IMR-90 (cell line): ENCODE results near the gene DOC2B. TPM values are rescaled to one million over a fixed set of nuclear protein-coding genes. Genes with fewer than 3 reads are reported as not detected.

Experiments
- ATAC-seq: fragments of 200-7000 bp; cut with Tn5 transposase; 2 replicates; pipeline ENCODE4 v1.9.1; 2020; ENCODE audit warnings: low read depth, mild to moderate bottlenecking, moderate library complexity
- BruUV-seq: library from RNA; stranded (reverse); fragments of 400-500 nt; replicated peaks from 2 replicates; lab custom pipeline; 2021; lab: Mats Ljungman, UMichigan
- CTCF ChIA-PET: fragments of 300-600 bp; formaldehyde crosslinking; extraction: SDS; loops from one replicate; lab custom pipeline; 2021; ENCODE audit warnings: antibody characterized with exemption; lab: Yijun Ruan, JAX
- POLR2A ChIA-PET: fragments of 300-600 bp; sonication (Branson Sonifier 250); formaldehyde crosslinking; loops from one replicate; lab custom pipeline; 2022; ENCODE audit warnings: antibody characterized with exemption; ENCODE audit not compliant: unreplicated experiment; lab: Charles Lee
- DNase-seq: peaks from one replicate; pipeline ENCODE4 v3.0.0; 2013
- H2AFZ ChIP-seq: replicated peaks from 2 replicates; pipeline ENCODE3; 2013; ENCODE audit warnings: low read length, mild to moderate bottlenecking; ENCODE audit not compliant: poor library complexity
- H2AK5ac ChIP-seq: 2 replicates; pipeline ENCODE4 v1.6.1; 2013; ENCODE audit warnings: low read depth, low read length, inconsistent platforms
- H2AK9ac ChIP-seq: replicated peaks from 2 replicates; pipeline ENCODE3; 2013; ENCODE audit warnings: mild to moderate bottlenecking, low read depth, low read length, moderate library complexity; ENCODE audit not compliant: poor library complexity
- H2BK120ac ChIP-seq: 2 replicates; pipeline ENCODE4 v1.6.1; 2013; ENCODE audit warnings: low read depth, low read length, inconsistent platforms
- H2BK15ac ChIP-seq: 3 replicates; pipeline ENCODE4 v1.6.1; 2013; ENCODE audit warnings: low read depth, low read length, inconsistent platforms
- H2BK20ac ChIP-seq: 2 replicates; pipeline ENCODE4 v1.6.1; 2013; ENCODE audit warnings: low read depth, mild to moderate bottlenecking, inconsistent platforms, low read length, moderate library complexity
- H2BK5ac ChIP-seq: 2 replicates; pipeline ENCODE4 v1.6.1; 2013; ENCODE audit warnings: mild to moderate bottlenecking, low read depth, low read length, inconsistent platforms; ENCODE audit not compliant: poor library complexity, severe bottlenecking
- H3K14ac ChIP-seq: replicated peaks from 2 replicates; pipeline ENCODE4 v1.6.1; 2013; ENCODE audit warnings: low read depth, low read length, inconsistent platforms
- H3K18ac ChIP-seq: 2 replicates; pipeline ENCODE4 v1.6.1; 2013; ENCODE audit warnings: low read depth, low read length, control low read depth
- H3K23ac ChIP-seq: 2 replicates; pipeline ENCODE4 v1.6.1; 2013; ENCODE audit warnings: low read depth, low read length, inconsistent platforms
- H3K27ac ChIP-seq: 2 replicates; pipeline ENCODE4 v1.5.1; 2013; ENCODE audit warnings: mild to moderate bottlenecking, control low read depth, low read length; ENCODE audit not compliant: insufficient read depth
- H3K27me3 ChIP-seq: 2 replicates; pipeline ENCODE4 v1.6.1; 2013; ENCODE audit warnings: low read length; ENCODE audit not compliant: control insufficient read depth, insufficient read depth
- H3K36me3 ChIP-seq: 2 replicates; pipeline ENCODE4 v1.6.1; 2013; ENCODE audit warnings: low read length, mixed read lengths; ENCODE audit not compliant: control insufficient read depth, insufficient read depth
- H3K4ac ChIP-seq: 2 replicates; pipeline ENCODE4 v1.6.1; 2013; ENCODE audit warnings: low read depth, low read length, inconsistent platforms
- H3K4me1 ChIP-seq: 2 replicates; pipeline ENCODE4 v1.6.1; 2013; ENCODE audit warnings: low read length, mixed read lengths; ENCODE audit not compliant: control insufficient read depth, insufficient read depth
- H3K4me2 ChIP-seq: 2 replicates; pipeline ENCODE4 v1.6.1; 2013; ENCODE audit warnings: low read depth, mild to moderate bottlenecking, control low read depth, low read length, moderate library complexity
- H3K4me3 ChIP-seq: 2 replicates; pipeline ENCODE4 v1.5.1; 2013; ENCODE audit warnings: low read depth, mild to moderate bottlenecking, control low read depth, low read length, moderate library complexity; ENCODE audit not compliant: insufficient read depth
- H3K56ac ChIP-seq: 2 replicates; pipeline ENCODE4 v1.6.1; 2013; ENCODE audit warnings: low read length, inconsistent platforms; ENCODE audit not compliant: insufficient read depth; ENCODE audit errors: extremely low read depth
- H3K79me1 ChIP-seq, 2 experiments: 2 replicates each; pipeline ENCODE4 v1.6.1; 2013; ENCODE audit warnings: low read length in 2 of 2, inconsistent platforms in 1 of 2, low read depth in 1 of 2
- H3K9ac ChIP-seq: 2 replicates; pipeline ENCODE4 v1.6.1; 2013; ENCODE audit warnings: low read depth, low read length, control low read depth
- H3K9me1 ChIP-seq: 2 replicates; pipeline ENCODE4 v1.6.1; 2013; ENCODE audit warnings: low read length, inconsistent platforms; ENCODE audit not compliant: insufficient read depth
- H3K9me3 ChIP-seq: 2 replicates; pipeline ENCODE4 v1.6.1; 2013; ENCODE audit warnings: low read length; ENCODE audit not compliant: control insufficient read depth, insufficient read depth
- H4K20me1 ChIP-seq: 2 replicates; pipeline ENCODE4 v1.6.1; 2013; ENCODE audit warnings: low read length, inconsistent platforms; ENCODE audit not compliant: insufficient read depth
- H4K5ac ChIP-seq: 2 replicates; pipeline ENCODE4 v1.6.1; 2013; ENCODE audit warnings: mild to moderate bottlenecking, low read depth, low read length, control low read depth
- H4K8ac ChIP-seq, 2 experiments: 2 replicates each; pipeline ENCODE4 v1.6.1; 2013; ENCODE audit warnings: low read depth in 2 of 2, low read length in 2 of 2, control low read depth in 1 of 2, inconsistent platforms in 1 of 2
- H4K91ac ChIP-seq: 2 replicates; pipeline ENCODE4 v1.6.1; 2013; ENCODE audit warnings: low read depth, low read length, inconsistent platforms; ENCODE audit not compliant: insufficient read depth
- CHD1 ChIP-seq: IDR thresholded peaks from 2 replicates; pipeline ENCODE4 v1.6.1; 2012; ENCODE audit warnings: low read depth, low read length, improper control_type of control experiment
- CTCF ChIP-seq: conservative IDR thresholded peaks from 2 replicates; pipeline ENCODE4 v1.5.1; 2012; ENCODE audit warnings: mild to moderate bottlenecking, low read depth, low read length, improper control_type of control experiment
- MAFK ChIP-seq: IDR thresholded peaks from 2 replicates; pipeline ENCODE4 v1.6.1; 2012; ENCODE audit warnings: low read depth, low read length, improper control_type of control experiment
- RAD21 ChIP-seq: IDR thresholded peaks from 2 replicates; pipeline ENCODE4 v1.6.1; 2012; ENCODE audit warnings: low read length, improper control_type of control experiment
- RCOR1 ChIP-seq: IDR thresholded peaks from 2 replicates; pipeline ENCODE4 v1.6.1; 2012; ENCODE audit warnings: mild to moderate bottlenecking, low read length, improper control_type of control experiment; ENCODE audit not compliant: insufficient replicate concordance
- SMC3 ChIP-seq: fragments of 150-350 bp; IDR thresholded peaks from 2 replicates; pipeline ENCODE4 v1.6.1; 2016; ENCODE audit warnings: low read depth, mild to moderate bottlenecking, antibody characterized with exemption, low read length, moderate library complexity
- WGBS, 2 experiments: methylation state at CpG; one replicate each; pipeline versions ENCODE4 v1.1.5 to v1.1.7; 2013; ENCODE audit warnings: missing lambda C conversion rate in 2 of 2; ENCODE audit not compliant: insufficient read length in 1 of 2; ENCODE audit errors: extremely low coverage in 2 of 2; 5-methylcytosine and 5-hydroxymethylcytosine counted together
- dilution Hi-C: fragments of 300-500 bp; cut with HindIII; formaldehyde crosslinking; loops from one replicate; pipeline ENCODE4 v1.14.3; 2018; ENCODE audit warnings: low sequenced_read_pairs; ENCODE audit not compliant: unreplicated experiment
- in situ Hi-C: fragments of 300-500 bp; cut with MboI; formaldehyde crosslinking; loops from 3 replicates; pipeline ENCODE4 v1.14.3; 2019; ENCODE audit warnings: low sequenced_read_pairs, inconsistent platforms, mixed read lengths
- intact Hi-C: fragments of 100-400 bp; cut with micrococcal nuclease; formaldehyde crosslinking; loops from 2 replicates; pipeline ENCODE4 v1.10.0; 2022
- polyA plus RNA-seq, 3 experiments: library from polyadenylated mRNA; depleted of rRNA; stranded (reverse); fragments of >200 nt; gene quantifications; 2 replicates each; pipeline ENCODE4 v1.2.3, GENCODE V29; 2012; ENCODE audit warnings: low replicate concordance in 1 of 3
- total RNA-seq: library from RNA; depleted of rRNA; stranded (reverse); fragments of >200 nt; gene quantifications from 2 replicates; pipeline ENCODE4 v1.2.3, GENCODE V29; 2012

The DOC2B gene
- total and polyA plus RNA-seq, 2 of the 4 experiments (the other 2 are of a cell fraction) = not detected

- H3K36me3 ChIP-seq = no peaks in the 10 kb centered on the region; the same call in 1 of the 2 replicates
- no peaks in the 10 kb centered on the region for H3K79me1 ChIP-seq
- H2AK5ac ChIP-seq = no peak overlapping the region
- no peak overlapping the region for H2BK20ac ChIP-seq
- no peak overlapping the region for H2AFZ ChIP-seq
- H3K4ac ChIP-seq = no peak overlapping the region
- BruUV-seq = no TSS peak
- H3K14ac ChIP-seq = no peak overlapping the region
- H3K4me2 ChIP-seq = no peak overlapping the region
- H2BK5ac ChIP-seq = no peak overlapping the region
- H3K27me3 ChIP-seq = peaks cover 29% of the 10 kb centered on the region
- 63% methylated on average over 5 of the region's 10 CpGs; no CpG with 5 or more reads in 1 of the 2 experiments for WGBS, 2 experiments
- no peak overlapping the region for H3K23ac ChIP-seq
- H3K9me3 ChIP-seq = no peaks in the 10 kb centered on the region
- no peak overlapping the region for H3K4me3 ChIP-seq
- no peak overlapping the region for H2BK120ac ChIP-seq
- H4K5ac ChIP-seq = no peak overlapping the region
- no peak overlapping the region for H2BK15ac ChIP-seq
- H3K18ac ChIP-seq = no peak overlapping the region
- H3K4me1 ChIP-seq = no peaks in the 10 kb centered on the region
- H3K56ac ChIP-seq = no peak overlapping the region
- ChIA-PET CTCF (no interaction called here), POLR2A (no interaction called here)
- dilution Hi-C loops (no loop called here), in situ Hi-C loops (no loop called here), intact Hi-C loops (no loop called here)
- H4K20me1 ChIP-seq = no peaks in the 10 kb centered on the region; the same call in 1 of the 2 replicates
- ATAC-seq (no peak), DNase-seq (no peak)
- H3K27ac ChIP-seq = no peak overlapping the region
- H2AK9ac ChIP-seq = no peak overlapping the region
- no peak overlapping the region for H3K9ac ChIP-seq
- H4K91ac ChIP-seq = no peak overlapping the region
- no peak overlapping the region for H4K8ac ChIP-seq
- TF ChIP-seq RCOR1 (no peak), MAFK (no peak), RAD21 (no peak), CTCF (no peak), SMC3 (no peak), CHD1 (no peak)
- no peaks in the 10 kb centered on the region for H3K9me1 ChIP-seq
These were observed 20.0 kb downstream of the DOC2B start for GRCh38 chr17:161481-161880.
